ENCODE results near the gene CHPT1.

Gene CHPT1

DNA sequence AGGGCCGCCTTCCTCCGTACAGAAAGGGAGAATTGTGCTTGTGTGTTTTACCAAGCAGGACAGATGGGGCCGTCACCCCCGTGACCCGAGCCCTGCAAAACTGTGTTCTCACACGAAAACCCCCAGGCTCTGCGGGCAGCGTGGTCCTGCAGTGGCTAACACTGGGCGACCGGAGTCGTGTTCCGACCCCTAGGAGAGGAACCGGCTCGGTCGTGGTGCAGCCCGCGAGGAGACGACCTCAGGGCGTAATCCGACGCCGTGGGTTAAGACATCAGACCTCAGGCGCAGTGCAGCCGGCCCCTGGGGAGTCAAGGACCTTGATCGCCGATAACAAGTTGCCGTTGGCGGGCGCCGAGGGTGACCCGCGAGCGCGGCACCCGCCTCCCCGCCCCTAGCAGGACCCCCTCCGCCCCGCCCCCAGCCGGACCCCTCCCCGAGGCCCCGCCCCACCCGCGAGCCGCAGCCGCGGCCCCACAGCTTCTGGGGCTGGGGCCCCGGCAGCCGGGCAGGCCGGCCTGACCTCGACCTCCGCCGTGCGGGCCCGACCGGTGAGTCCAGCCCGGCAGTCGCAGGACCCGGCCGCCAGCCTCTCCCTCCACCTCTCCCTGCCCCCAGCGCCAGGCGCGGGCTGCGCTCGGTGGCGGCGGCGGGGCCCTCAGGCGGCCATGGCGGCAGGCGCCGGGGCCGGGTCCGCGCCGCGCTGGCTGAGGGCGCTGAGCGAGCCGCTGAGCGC is at the start of gene CHPT1:
CHPT1 (plus strand) TSS at position 444 of the 733 bp plus-strand sequence; CDS start at position 666, 222 bp downstream.
- TF ChIP-seq, protein P1, sequence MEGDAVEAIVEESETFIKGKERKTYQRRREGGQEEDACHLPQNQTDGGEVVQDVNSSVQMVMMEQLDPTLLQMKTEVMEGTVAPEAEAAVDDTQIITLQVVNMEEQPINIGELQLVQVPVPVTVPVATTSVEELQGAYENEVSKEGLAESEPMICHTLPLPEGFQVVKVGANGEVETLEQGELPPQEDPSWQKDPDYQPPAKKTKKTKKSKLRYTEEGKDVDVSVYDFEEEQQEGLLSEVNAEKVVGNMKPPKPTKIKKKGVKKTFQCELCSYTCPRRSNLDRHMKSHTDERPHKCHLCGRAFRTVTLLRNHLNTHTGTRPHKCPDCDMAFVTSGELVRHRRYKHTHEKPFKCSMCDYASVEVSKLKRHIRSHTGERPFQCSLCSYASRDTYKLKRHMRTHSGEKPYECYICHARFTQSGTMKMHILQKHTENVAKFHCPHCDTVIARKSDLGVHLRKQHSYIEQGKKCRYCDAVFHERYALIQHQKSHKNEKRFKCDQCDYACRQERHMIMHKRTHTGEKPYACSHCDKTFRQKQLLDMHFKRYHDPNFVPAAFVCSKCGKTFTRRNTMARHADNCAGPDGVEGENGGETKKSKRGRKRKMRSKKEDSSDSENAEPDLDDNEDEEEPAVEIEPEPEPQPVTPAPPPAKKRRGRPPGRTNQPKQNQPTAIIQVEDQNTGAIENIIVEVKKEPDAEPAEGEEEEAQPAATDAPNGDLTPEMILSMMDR (IDR thresholded peaks at IDR 0.05; ENCODE audit: borderline replicate concordance, control extremely low read depth, extremely low read depth, insufficient read depth, missing control alignments): no peak
- DNase-seq (ENCODE audit: low spot score): peak; percentile 81
- in situ Hi-C loops (cut with MboI; ENCODE audit: low sequenced_read_pairs, unreplicated experiment): no loop called here

- in situ Hi-C loops (cut with MboI; ENCODE audit: low sequenced_read_pairs, unreplicated experiment): no loop called here
- DNase-seq (ENCODE audit: low spot score): no peak
- TF ChIP-seq, protein P1 (IDR thresholded peaks at IDR 0.05; ENCODE audit: borderline replicate concordance, control extremely low read depth, extremely low read depth, insufficient read depth, missing control alignments): no peak
These were observed 49.7 kb upstream of the CHPT1 start for GRCh38 chr12:101647711-101648110.

DNA sequence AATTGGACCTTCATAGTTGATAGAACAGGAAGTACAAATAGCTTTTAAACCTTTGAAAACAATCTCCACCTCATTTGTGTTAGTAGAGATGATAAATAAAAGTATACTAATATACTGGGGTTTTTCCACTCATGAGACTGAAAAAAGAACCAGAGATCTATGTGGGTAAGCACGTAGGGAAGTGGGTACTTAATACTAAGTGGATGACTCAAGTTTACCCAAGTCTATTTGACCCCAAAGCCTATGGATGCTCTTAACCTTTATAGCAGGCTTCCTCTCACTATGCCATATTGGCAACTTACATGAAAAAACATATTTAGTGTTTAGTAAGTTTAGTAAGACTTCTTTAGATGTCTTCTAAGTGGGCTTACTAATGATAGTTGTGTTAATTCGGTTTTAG is 49.2 kb upstream of the CHPT1 start:
- TF ChIP-seq, protein P1 (IDR thresholded peaks at IDR 0.05; ENCODE audit: borderline replicate concordance, control extremely low read depth, extremely low read depth, insufficient read depth, missing control alignments): no peak
- in situ Hi-C loops (cut with MboI; ENCODE audit: low sequenced_read_pairs, unreplicated experiment): no loop called here
- no peak for DNase-seq (ENCODE audit: low spot score)

DNA sequence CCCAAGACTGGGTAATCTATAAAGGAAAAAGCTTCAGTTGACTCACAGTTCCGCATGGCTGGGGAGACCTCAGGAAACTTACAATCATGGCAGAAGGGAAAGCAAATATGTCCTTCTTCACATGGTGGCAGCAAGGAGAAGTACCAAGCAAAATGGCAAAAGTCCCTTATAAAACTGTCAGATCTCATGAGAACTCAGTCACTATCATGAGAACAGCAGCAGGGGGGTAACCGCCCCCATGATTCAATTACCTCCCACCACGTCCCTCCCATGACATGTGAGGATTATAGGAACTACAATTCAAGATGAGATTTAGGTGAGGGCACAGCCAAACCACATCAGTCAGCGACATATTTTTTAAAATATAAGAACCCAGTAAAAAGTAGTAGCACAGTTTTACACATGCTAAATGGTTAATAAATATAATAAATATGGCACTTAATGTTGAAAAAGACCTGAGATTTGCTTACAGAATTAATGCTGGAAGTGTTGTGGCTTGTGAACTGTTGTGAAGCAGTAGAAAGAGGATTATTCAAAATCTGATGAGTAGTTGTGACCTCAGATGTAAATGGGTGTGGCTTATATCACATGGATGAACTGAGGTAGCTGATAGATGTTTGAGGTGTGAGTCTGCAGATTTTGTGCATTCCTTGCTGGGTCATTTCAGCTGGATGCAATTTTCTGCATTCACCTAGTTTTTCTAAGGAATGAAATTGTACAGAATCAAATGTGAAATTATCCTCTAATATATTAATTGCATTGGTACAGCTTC is 46.9 kb upstream of the CHPT1 start:
- no peak for DNase-seq (ENCODE audit: low spot score)
- in situ Hi-C loops (cut with MboI; ENCODE audit: low sequenced_read_pairs, unreplicated experiment): no loop called here
- TF ChIP-seq, protein P1 (IDR thresholded peaks at IDR 0.05; ENCODE audit: borderline replicate concordance, control extremely low read depth, extremely low read depth, insufficient read depth, missing control alignments): no peak

- in situ Hi-C loops (cut with MboI; ENCODE audit: low sequenced_read_pairs, unreplicated experiment): no loop called here
- DNase-seq (ENCODE audit: low spot score): no peak
- TF ChIP-seq, protein P1 (IDR thresholded peaks at IDR 0.05; ENCODE audit: borderline replicate concordance, control extremely low read depth, extremely low read depth, insufficient read depth, missing control alignments): no peak
These were observed 44.4 kb upstream of the CHPT1 start for GRCh38 chr12:101653030-101653429.

GRCh38 chr12:101653503-101653902 is 43.9 kb upstream of the CHPT1 start:
- TF ChIP-seq, protein P1 (IDR thresholded peaks at IDR 0.05; ENCODE audit: borderline replicate concordance, control extremely low read depth, extremely low read depth, insufficient read depth, missing control alignments): no peak
- in situ Hi-C loops (cut with MboI; ENCODE audit: low sequenced_read_pairs, unreplicated experiment): no loop called here
- DNase-seq (ENCODE audit: low spot score): no peak
